Neural crest cell (in vitro differentiated cells): Measurements from ENCODE around the gene MYOF. TPM values are rescaled to one million over a fixed set of nuclear protein-coding genes. Genes with fewer than 3 reads are reported as not detected.
A peak's percentile ranks its signal among the peaks of the same experiment; 100 is the strongest.
"Not testable (repeated sequence)": the region's sequence is repeated elsewhere in the genome, so short reads cannot be mapped to it uniquely, and the experiment has no call there.

Experiments
- DNase-seq: peaks from one replicate; pipeline ENCODE4 v3.0.0; 2021; ENCODE audit warnings: low read depth, mixed read lengths, low spot score
- H3K27ac Mint-ChIP-seq: one replicate; pipeline ENCODE4 v1.8.0; 2021; ENCODE audit warnings: mild to moderate bottlenecking, mixed read lengths; ENCODE audit not compliant: unreplicated experiment
- H3K27me3 Mint-ChIP-seq: 2 replicates; pipeline ENCODE4 v1.8.0; 2021; ENCODE audit warnings: low read depth, mild to moderate bottlenecking, mixed read lengths
- H3K36me3 Mint-ChIP-seq: 2 replicates; pipeline ENCODE4 v1.8.0; 2021; ENCODE audit warnings: low read depth, mild to moderate bottlenecking, mixed read lengths
- H3K4me1 Mint-ChIP-seq: 2 replicates; pipeline ENCODE4 v1.8.0; 2021; ENCODE audit warnings: mixed read lengths
- H3K4me3 Mint-ChIP-seq: one replicate; pipeline ENCODE4 v1.8.0; 2021; ENCODE audit warnings: mild to moderate bottlenecking, mixed read lengths
- H3K9me3 Mint-ChIP-seq: 2 replicates; pipeline ENCODE4 v1.8.0; 2021; ENCODE audit warnings: mixed read lengths
- total RNA-seq: library from RNA; stranded (reverse); gene quantifications from 2 replicates; pipeline ENCODE4 v1.2.1, GENCODE V29; 2021
- TF ChIP-seq, protein P1 (sequence below): fragments of 200-600 bp; sonication (generic); conservative IDR thresholded peaks from 2 replicates; pipeline ENCODE4 v1.5.0; 2021; ENCODE audit warnings: antibody characterized with exemption, mild to moderate bottlenecking

MYOF gene
- total RNA-seq, 1 donor from 2014 or later = 4.0 TPM

DNA sequence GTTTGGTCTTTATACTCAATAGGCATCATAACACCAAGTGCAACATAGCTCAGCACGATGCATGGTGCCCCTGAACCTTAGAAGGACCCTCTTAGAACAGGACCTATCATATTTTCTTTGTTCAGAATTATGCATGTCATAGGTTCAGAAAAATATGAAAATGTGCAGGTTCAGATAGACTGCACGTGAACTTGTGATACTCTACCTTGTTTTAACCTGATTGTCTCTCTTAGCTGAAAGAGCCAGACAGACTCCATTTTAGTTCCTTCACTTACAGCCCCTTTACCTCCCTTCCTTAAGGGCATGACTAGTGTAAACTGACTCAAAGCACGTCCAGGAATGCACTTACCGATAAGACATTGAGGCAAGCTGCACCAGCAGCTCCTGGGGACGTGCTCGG, 35.1 kb downstream of the MYOF start:
- peaks cover 25% of the 10 kb centered on the region for H3K4me1 Mint-ChIP-seq
- no peaks in the 10 kb centered on the region for H3K27me3 Mint-ChIP-seq
- TF ChIP-seq, protein P1, sequence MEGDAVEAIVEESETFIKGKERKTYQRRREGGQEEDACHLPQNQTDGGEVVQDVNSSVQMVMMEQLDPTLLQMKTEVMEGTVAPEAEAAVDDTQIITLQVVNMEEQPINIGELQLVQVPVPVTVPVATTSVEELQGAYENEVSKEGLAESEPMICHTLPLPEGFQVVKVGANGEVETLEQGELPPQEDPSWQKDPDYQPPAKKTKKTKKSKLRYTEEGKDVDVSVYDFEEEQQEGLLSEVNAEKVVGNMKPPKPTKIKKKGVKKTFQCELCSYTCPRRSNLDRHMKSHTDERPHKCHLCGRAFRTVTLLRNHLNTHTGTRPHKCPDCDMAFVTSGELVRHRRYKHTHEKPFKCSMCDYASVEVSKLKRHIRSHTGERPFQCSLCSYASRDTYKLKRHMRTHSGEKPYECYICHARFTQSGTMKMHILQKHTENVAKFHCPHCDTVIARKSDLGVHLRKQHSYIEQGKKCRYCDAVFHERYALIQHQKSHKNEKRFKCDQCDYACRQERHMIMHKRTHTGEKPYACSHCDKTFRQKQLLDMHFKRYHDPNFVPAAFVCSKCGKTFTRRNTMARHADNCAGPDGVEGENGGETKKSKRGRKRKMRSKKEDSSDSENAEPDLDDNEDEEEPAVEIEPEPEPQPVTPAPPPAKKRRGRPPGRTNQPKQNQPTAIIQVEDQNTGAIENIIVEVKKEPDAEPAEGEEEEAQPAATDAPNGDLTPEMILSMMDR = no peak
- H3K9me3 Mint-ChIP-seq = no peaks in the 10 kb centered on the region
- no peak overlapping the region for H3K4me3 Mint-ChIP-seq
- no peaks in the 10 kb centered on the region for H3K36me3 Mint-ChIP-seq
- DNase-seq = no peak
- H3K27ac Mint-ChIP-seq = no peak overlapping the region

DNA sequence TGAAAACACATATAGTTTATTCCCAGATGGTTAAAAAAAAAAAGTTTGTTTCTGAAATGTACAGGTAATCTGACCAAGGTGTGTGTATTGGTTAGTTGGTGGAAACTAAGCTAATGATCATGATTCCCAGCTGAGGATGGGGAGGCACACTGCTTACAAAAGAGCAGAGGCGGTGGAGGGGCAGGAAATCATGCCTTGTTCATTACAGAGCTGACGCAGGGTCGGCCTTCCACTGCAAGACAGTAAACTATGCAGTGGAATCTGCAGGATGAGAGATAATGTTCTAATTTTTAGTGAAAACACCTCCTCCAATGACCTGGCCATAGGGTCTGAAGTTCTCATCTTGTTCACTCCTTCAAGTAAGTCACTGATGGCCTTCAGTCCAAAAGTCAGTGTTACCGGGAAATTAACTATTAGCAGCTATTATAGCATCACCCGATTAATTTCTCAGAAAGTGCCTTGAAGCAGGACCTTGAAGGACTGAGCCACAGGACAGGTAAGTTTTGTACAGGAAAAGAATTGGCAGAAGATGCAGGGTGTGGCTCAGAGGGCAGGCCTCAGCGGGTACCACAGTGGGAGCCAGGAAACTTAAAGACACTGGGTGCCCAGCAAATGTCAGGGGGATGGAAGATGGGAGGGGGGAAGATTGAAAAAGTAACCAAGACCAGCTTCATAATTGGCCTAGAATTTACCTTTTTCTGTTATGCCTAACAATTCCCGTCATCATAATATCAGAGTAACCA, 36.0 kb downstream of the MYOF start:
- peaks cover 25% of the 10 kb centered on the region for H3K4me1 Mint-ChIP-seq
- DNase-seq = no peak
- H3K27me3 Mint-ChIP-seq = no peaks in the 10 kb centered on the region
- no peaks in the 10 kb centered on the region for H3K9me3 Mint-ChIP-seq
- H3K4me3 Mint-ChIP-seq = no peak overlapping the region
- TF ChIP-seq, protein P1 = no peak
- no peaks in the 10 kb centered on the region for H3K36me3 Mint-ChIP-seq
- peak overlapping the region; percentile 97 for H3K27ac Mint-ChIP-seq

DNA sequence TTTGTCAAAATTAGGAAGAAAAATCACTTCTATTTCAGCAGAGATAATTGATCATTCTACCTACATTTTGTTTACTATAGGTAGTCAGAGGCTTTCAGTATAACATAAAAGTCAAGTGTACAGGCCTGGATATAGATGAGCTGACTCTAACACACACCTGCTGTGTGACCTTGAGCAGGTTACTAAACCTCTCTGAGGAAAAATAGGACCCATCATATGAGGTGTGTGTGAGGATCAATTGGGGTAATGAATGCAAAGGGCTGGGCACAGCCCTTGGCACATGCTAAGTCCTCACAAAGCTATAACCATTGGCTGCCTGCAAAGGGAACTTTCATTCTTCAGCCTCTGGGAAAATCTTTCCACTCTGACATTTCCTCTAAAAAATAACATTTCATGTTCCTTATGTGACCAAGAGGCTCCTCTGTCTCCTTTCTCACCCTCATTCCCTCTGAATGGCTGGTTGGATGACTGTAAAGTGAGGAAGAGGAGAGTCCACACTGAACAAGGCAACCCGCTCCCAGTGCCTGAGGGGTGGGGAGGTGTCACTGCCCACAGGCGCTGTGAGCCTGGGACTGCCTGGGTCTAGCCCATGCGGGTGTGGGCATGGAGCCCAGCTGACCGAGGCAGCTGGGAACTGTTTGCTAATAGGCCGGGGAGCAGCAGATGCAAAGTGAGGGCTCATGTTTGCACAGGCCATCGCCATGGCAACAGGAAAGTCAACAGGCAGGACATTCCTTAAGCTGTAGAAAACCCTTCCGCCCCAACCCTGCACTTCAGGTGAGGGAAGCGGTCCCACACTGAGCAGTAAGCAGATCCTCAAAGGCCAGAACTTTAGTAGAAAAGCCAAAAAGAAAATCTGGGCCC, 36.8 kb downstream of the MYOF start:
- Mint-ChIP-seq H3K27ac (peak overlapping the region; percentile 97), H3K4me3 (no peak overlapping the region), H3K27me3 (no peaks in the 10 kb centered on the region), H3K36me3 (no peaks in the 10 kb centered on the region), H3K4me1 (peaks cover 28% of the 10 kb centered on the region), H3K9me3 (no peaks in the 10 kb centered on the region)
- TF ChIP-seq, protein P1 = no peak
- peak; percentile 66 for DNase-seq

DNA sequence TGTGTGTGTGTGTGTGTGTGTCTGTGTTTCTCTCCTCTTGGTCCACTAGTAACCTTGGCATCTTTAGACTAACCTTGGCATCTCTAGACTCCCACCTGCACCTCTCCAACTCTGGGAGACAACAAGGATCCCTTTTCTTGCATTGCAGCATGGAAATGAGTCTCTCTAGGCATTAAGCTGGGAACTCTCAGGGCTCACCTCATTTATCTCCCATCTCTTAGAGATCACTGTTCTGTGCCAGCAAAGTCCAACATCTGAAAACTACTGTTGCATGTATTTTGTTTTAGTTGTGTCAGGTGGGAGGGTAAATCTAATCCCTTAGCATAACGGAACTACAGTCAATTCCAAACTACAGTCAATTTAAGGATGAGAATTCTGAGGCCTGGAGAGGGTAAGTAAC, 38.7 kb downstream of the MYOF start:
- no peak for DNase-seq
- Mint-ChIP-seq H3K9me3 (no peaks in the 10 kb centered on the region), H3K4me3 (no peak overlapping the region), H3K4me1 (peaks cover 42% of the 10 kb centered on the region), H3K27me3 (no peaks in the 10 kb centered on the region), H3K27ac (no peak overlapping the region), H3K36me3 (no peaks in the 10 kb centered on the region)
- TF ChIP-seq, protein P1 = no peak

DNA sequence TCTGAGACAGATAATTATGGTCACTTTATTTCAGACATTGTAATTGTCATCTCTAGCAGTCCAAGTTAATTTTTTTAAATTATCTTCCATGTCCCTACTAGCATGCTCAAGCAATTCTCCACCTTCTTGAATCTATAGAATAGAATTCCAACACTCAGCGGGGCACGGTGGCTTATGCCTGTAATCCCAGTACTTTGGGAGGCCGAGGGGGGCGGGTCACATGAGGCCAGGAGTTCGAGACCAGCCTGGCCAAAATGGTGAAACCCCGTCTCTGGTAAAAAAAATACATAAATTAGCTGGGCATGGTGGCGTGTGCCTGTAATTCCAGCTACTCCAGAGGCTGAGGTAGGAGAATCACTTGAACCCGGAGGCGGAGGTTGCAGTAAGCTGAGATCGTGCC, 39.4 kb downstream of the MYOF start:
- H3K4me3 Mint-ChIP-seq, H3K9me3 Mint-ChIP-seq, H3K27ac Mint-ChIP-seq, H3K27me3 Mint-ChIP-seq, H3K36me3 Mint-ChIP-seq, DNase-seq: not testable (repeated sequence)
- peaks cover 50% of the 10 kb centered on the region for H3K4me1 Mint-ChIP-seq
